ENCODE measurements around the gene CTU1.
"Not testable (repeated sequence)": the region's sequence is repeated elsewhere in the genome, so short reads cannot be mapped to it uniquely, and the experiment has no call there.

The CTU1 gene

DNA sequence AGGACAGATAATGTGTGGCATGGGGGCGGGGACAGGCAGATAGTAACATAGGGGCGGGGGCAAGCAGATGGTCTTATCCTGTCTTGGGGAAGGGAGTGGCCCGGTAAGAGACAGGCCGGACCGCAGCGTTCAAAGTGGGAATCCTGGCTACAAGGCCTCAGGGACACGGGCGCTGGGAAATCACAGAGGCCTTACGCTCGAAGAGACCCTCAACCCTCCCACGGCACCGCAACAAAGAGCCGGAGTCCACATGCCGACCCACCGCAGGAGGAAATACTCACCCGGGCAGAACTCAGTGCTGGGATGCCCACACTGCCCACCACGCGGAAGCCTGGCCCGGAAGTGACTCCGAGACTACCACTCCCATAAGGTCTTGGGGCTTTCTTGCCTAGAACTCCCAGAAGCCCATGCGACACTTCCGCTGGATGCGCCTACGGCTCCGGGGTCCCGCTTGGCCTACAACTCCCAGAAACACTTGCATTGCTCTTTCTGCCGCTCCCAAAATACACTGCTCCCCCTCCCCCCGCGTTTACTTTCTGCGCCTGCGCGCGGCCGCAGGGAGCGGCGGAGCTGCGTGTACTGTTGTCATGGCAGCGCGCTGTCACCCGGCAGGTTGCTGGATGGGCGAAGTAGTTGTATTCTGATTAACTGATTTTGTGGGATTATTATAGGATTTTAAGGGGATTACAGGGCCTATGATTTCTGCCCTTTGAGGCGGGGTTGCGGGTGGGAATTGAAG lies at the start of gene CTU1:
Gene CTU1, minus strand, starts transcription at position 344 of the 739 bp plus-strand sequence. CDS start 3,840 bp downstream, outside the sequence.
- peak; percentile 98 for DNase-seq (ENCODE audit: low spot score)

DNA sequence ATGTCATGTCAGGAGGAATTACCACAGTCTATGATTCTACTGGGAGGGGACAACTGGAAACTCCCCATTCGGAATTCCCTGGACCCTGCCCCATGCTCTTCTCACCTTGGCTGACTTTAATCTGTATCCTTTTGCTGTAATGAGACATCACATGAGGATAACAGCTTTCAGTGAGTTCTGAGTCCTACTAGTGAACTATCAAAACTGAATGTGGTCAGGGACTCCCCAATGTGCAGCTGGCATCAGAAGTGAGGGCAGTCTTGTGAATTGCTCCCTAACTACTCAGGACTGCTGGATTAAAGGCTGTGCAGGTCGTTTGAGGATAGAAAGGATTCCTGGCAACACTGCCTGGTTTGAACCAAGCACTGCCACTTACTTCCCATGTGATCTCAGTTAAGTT lies 49.1 kb upstream of the CTU1 start:
- DNase-seq (ENCODE audit: low spot score), result no peak

- DNase-seq (ENCODE audit: low spot score), result no peak
Measured at GRCh38 chr19:51156710-51157109, 48.5 kb upstream of the CTU1 start.

GRCh38 chr19:51150627-51151026 lies 42.4 kb upstream of the CTU1 start:
- DNase-seq (ENCODE audit: low spot score), result no peak

- DNase-seq (ENCODE audit: low spot score), result no peak
Measured at GRCh38 chr19:51148580-51148979, 40.4 kb upstream of the CTU1 start.

- DNase-seq (ENCODE audit: low spot score), result no peak
Measured at GRCh38 chr19:51147663-51148062, 39.5 kb upstream of the CTU1 start.

GRCh38 chr19:51146751-51147150 lies 38.5 kb upstream of the CTU1 start:
- DNase-seq (ENCODE audit: low spot score), result no peak

GRCh38 chr19:51145916-51146493 lies 37.8 kb upstream of the CTU1 start:
- DNase-seq (ENCODE audit: low spot score), result no peak

DNA sequence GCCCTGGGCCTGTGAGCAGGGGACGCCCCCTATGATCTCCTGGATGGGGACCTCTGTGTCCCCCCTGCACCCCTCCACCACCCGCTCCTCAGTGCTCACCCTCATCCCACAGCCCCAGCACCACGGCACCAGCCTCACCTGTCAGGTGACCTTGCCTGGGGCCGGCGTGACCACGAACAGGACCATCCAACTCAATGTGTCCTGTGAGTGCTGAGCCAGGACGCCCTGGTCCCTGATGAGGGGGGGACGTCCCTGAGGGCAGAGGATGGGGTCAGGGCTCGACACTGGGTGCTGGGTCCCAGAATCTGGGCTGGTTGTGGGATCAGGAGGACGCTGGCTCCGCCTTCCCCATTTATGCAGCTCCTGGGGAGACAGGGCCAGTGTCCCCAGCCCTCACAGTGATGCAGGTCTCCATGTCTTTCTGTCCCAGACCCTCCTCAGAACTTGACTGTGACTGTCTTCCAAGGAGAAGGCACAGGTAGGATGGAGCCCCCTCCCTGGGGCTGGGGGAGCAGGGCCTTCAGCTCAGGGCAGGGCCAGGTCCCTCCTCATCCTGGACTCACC lies 36.4 kb upstream of the CTU1 start:
- no peak for DNase-seq (ENCODE audit: low spot score)

GRCh38 chr19:51143486-51143885 lies 35.3 kb upstream of the CTU1 start:
- no peak for DNase-seq (ENCODE audit: low spot score)

DNA sequence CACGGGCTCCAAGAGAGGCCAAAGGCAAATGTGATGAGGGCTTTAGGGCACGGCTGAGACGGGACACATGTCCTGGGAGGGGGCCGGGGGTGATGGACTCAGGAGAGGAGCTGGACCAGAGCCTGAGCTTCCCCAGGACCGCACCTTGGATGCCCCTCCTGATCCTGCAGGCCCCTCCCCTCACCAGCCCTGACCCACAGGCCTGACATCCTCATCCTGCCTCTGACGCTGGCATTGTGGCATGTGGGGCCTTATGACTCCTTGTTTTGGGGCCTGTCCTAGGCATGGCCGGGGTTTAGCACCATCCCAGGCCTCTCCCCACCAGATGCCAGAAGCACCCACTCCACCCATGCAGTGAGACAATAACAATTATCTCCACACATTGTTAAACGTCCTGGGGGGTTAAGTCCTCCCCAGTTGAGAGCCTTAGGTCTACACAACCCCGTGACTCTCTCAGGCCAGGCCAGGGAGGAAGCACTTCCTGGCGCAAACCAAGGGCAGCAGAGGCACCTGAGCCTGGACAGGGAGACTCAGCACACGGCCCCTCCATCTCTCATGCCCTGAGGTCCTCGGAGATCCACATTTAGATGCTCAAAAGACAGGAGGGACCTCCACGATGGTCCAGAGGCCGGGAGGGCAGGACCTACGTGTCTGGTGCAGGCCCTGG lies 34.7 kb upstream of the CTU1 start:
- not testable (repeated sequence) for DNase-seq (ENCODE audit: low spot score)

- no peak for DNase-seq (ENCODE audit: low spot score)
Measured at GRCh38 chr19:51142119-51142518, 33.9 kb upstream of the CTU1 start, which contains the start of gene SIGLEC7. SIGLEC7 (plus strand) TSS chr19:51142301; CDS start chr19:51142370, 69 bp downstream.

- DNase-seq (ENCODE audit: low spot score), result no peak
Measured at GRCh38 chr19:51141181-51141580, 33.0 kb upstream of the CTU1 start.

DNA sequence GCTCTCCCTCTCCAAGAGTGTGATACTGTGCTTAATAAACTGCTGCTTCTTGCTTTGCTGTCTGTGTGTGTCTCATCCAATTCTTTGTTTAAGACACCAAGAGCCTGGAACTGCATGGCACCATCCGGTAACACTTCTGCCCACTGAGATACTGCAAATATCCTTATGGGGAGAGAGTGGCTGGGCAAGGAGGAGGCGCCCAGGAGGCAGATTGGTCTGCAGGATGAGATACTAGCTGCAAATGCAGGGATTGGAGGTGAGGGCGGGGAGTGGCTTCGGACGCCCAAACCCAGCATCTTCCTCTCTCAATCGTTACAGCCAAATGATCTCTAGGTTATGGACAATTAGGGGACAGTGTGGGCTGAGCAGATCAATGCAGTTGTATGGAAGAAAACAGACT lies 32.2 kb upstream of the CTU1 start:
- DNase-seq (ENCODE audit: low spot score), result no peak

DNA sequence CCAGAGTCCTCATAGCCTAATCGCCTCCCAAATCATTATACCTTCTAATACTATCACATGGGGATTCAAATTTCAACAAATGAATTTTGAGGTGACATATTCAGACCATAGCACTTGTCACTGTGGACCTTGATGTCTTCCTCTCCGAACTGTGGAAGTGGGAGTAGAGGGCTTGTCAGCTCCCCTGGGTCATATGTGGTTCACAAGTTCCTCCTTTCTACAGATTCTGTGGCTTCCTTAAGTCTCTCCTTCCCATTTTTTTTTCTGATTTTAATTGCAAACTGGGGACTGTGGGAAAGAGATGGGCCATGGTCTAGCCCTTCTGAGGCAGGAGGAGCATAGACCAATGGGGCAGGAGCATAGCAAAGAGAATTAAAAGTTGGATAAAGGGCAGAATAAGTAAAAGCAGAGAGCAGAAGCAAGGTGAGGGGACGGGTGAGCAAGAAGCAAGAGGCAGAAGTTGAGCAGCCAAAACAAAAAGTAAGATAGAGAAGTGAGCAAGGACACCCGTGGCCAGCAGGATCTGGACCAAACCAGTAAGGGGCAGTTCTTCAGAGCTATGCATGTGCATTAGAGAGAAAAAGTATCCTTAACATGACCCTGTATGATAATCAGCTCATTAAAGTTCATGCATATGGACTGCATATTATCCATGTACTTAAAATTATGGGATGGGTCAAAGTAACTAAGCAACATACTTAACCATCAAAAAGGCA lies 31.2 kb upstream of the CTU1 start:
- no peak for DNase-seq (ENCODE audit: low spot score)

DNA sequence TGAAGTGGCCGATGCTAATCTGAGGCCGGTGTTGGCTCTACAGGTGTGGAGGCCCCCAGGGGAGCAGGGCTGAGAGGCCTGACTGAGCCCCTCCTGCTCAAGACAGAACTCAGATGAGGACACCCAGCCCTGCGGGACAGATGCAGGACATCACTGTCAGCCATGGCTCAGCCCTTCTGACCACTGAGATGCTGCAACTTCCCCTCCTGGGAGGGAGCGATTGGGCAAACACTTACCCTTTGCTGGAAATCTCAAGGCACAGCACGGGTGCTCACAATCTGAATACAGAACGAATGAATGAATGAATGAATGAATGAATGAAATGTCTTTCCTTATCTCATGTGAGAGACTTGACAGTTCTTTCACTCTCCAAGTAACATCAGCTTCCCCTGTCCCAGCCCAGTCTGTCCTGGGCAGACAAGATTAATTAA lies 30.4 kb upstream of the CTU1 start:
- DNase-seq (ENCODE audit: low spot score), result no peak

DNA sequence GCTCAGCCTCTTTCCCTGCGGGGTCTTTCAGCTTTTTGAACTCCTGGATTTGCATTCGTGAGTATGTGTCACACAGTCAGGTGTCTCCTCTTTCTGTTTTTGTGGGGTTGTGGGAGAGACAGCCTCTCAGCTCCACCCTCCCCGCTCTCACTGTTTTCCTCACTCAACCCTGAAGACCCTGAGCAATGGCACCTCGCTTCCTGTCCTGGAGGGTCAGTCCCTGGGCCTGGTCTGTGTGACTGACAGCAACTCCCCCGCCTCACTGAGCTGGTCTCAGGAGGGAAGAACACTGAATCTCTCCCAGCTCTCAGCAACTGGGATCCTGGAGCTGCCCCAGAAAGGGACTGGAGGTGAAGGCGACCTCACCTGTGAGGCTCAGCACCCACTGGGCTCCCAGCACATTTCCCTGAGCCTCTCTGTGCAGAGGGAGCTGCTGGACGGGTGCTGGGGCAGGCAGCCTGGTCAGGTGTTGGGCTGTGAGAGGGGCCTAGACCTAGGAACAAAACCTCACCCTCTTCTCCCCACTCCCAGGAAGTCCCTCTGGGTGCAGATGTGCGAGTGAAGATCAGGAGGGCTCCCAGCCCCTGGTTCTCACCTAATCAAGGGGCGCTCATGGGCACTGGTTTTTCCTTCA lies 29.7 kb upstream of the CTU1 start:
- no peak for DNase-seq (ENCODE audit: low spot score)

DNA sequence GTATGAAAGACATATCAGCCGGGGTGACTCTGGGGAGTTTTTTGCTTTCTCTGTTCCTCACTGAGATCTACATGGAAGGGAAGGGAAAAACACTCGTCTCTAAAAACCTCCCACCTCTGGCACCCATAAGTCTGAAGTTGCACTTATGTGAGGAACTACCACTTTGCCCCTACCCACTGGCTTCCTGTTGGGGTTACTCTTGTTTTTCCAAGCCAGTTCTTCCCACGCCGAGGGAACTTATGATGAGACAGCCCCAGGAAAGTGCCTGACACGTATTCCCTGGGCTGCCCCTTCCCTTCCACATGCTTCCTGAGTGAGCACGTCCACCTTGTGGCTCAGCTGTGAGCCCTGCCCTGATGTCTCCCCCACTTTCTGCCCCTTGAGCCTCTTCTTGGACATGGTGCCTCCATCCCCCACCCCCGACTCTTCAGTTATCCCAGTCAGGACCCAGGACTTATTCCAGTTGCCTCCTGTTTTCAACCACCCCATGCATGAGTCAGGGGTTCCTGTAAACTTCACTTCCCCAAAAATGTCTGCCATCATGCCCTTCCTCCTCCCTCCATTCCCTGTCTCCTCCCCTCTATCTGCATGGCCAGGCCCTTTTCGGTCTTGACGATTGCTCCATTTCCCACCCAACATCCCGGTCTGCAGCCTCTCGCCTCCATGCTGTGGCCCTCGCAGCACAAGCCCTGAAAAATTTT lies 28.8 kb upstream of the CTU1 start:
- DNase-seq (ENCODE audit: low spot score), result no peak

GRCh38 chr19:51135986-51136762 lies 28.0 kb upstream of the CTU1 start:
- DNase-seq (ENCODE audit: low spot score), result no peak

DNA sequence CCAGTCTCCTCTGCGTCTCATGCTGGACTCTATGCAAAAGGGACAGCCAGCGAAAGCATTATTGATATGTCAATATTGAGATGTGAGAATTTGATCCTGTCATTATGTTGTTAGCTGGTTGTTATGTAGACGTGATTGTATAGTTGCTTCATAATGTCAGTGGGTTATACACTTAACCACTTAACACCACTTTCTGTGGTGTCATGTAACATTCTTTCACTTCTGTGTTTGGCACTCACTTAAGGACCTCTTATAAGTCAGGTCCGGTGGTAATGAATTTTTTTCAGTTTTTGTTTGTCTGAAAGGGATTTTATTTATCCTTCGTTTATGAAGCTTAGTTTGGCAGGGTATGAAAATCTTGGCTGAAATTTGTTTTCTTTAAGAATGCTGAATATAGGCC lies 26.8 kb upstream of the CTU1 start:
- DNase-seq (ENCODE audit: low spot score), result no peak

Data from HuH-7.5 (cell line).